GM12874 (cell line): ENCODE measurements around the gene PNKP.
A peak's percentile ranks its signal among the peaks of the same experiment; 100 is the strongest.

Experiments used
- CTCF ChIP-seq: IDR thresholded peaks from 2 replicates; pipeline ENCODE4 v1.5.1; 2011; ENCODE audit warnings: low read depth, mild to moderate bottlenecking, control low read depth, low read length, moderate library complexity; ENCODE audit not compliant: insufficient read depth

PNKP gene

GRCh38 chr19:49816590-49816989, 50.8 kb downstream of the PNKP start:
- no peak for TF ChIP-seq CTCF

- TF ChIP-seq CTCF: no peak
Observed at GRCh38 chr19:49814010-49814409, 53.4 kb downstream of the PNKP start.

- TF ChIP-seq CTCF: 0 out of 2 replicates have a peak, but pooled peaks have one; percentile 16
Observed at GRCh38 chr19:49812997-49813861, 54.1 kb downstream of the PNKP start, which contains the start of gene FUZ. Gene FUZ, minus strand, starts transcription at chr19:49813292. Its CDS starts 186 bp downstream, at chr19:49813106.

GRCh38 chr19:49812452-49812996, 54.9 kb downstream of the PNKP start:
- TF ChIP-seq CTCF: no peak

- no peak for TF ChIP-seq CTCF
Observed at GRCh38 chr19:49811328-49811727, 56.0 kb downstream of the PNKP start.
